HEK293 (cell line): ENCODE data around the gene CTBP2.

Source experiments
- CTCF ChIP-seq: fragments of 450-650 bp; formaldehyde crosslinking; IDR thresholded peaks from 2 replicates; pipeline ENCODE4 v1.5.1; 2016; ENCODE audit warnings: missing biosample characterization, missing genetic modification characterization
- KLF7 ChIP-seq: fragments of 450-650 bp; formaldehyde crosslinking; IDR thresholded peaks from 2 replicates; pipeline ENCODE4 v1.5.1; 2016; ENCODE audit warnings: missing biosample characterization, missing genetic modification characterization, borderline replicate concordance
- REST ChIP-seq: fragments of 450-650 bp; formaldehyde crosslinking; IDR thresholded peaks from 2 replicates; pipeline ENCODE4 v1.5.1; 2016; ENCODE audit warnings: missing biosample characterization, missing genetic modification characterization
- SALL2 ChIP-seq: fragments of 450-650 bp; formaldehyde crosslinking; IDR thresholded peaks from 2 replicates; pipeline ENCODE4 v1.5.0; 2017; ENCODE audit warnings: missing biosample characterization, mild to moderate bottlenecking, missing genetic modification characterization, borderline replicate concordance
- TRIM28 ChIP-seq: IDR thresholded peaks from 2 replicates; pipeline ENCODE4 v1.6.1; 2011; ENCODE audit warnings: low read length, control low read depth, borderline replicate concordance
- YY1 ChIP-seq: fragments of 450-650 bp; formaldehyde crosslinking; IDR thresholded peaks from 2 replicates; pipeline ENCODE4 v1.5.1; 2018; ENCODE audit warnings: missing biosample characterization, missing genetic modification characterization
- ZNF184 ChIP-seq: fragments of 450-650 bp; IDR thresholded peaks from 2 replicates; pipeline ENCODE4 v1.5.1; 2018; ENCODE audit warnings: missing biosample characterization, mild to moderate bottlenecking, missing genetic modification characterization
- ZNF433 ChIP-seq: fragments of 450-650 bp; formaldehyde crosslinking; IDR thresholded peaks from 2 replicates; pipeline ENCODE4 v1.5.1; 2016; ENCODE audit warnings: missing biosample characterization, missing genetic modification characterization, low read depth
- ZNF449 ChIP-seq: fragments of 450-650 bp; formaldehyde crosslinking; IDR thresholded peaks from 2 replicates; pipeline ENCODE4 v1.5.1; 2017; ENCODE audit warnings: missing biosample characterization, mild to moderate bottlenecking, missing genetic modification characterization, moderate library complexity
- ZNF544 ChIP-seq: fragments of 450-650 bp; formaldehyde crosslinking; IDR thresholded peaks from 2 replicates; pipeline ENCODE4 v1.5.0; 2017; ENCODE audit warnings: missing biosample characterization, missing genetic modification characterization
- ZNF561 ChIP-seq: fragments of 450-650 bp; IDR thresholded peaks from 2 replicates; pipeline ENCODE4 v1.5.1; 2018; ENCODE audit warnings: missing biosample characterization, missing genetic modification characterization, borderline replicate concordance
- ZNF629 ChIP-seq: fragments of 450-650 bp; formaldehyde crosslinking; IDR thresholded peaks from 2 replicates; pipeline ENCODE4 v1.5.1; 2017; ENCODE audit warnings: missing biosample characterization, missing genetic modification characterization
- ZSCAN18 ChIP-seq: fragments of 450-650 bp; formaldehyde crosslinking; IDR thresholded peaks from 2 replicates; pipeline ENCODE4 v1.5.1; 2016; ENCODE audit warnings: missing biosample characterization, missing genetic modification characterization
- ZSCAN30 ChIP-seq: fragments of 450-650 bp; IDR thresholded peaks from 2 replicates; pipeline ENCODE4 v1.5.1; 2018; ENCODE audit warnings: missing biosample characterization, mild to moderate bottlenecking, missing genetic modification characterization, moderate library complexity

GRCh38 chr10:125177641-125178640, 17.6 kb upstream of the CTBP2 start:
- TF ChIP-seq SALL2 (tag by site-specific recombination): no peak
- no peak for TF ChIP-seq ZNF433
- no peak for TF ChIP-seq ZSCAN18
- TF ChIP-seq ZSCAN30 (tag by site-specific recombination): no peak
- TF ChIP-seq TRIM28: no peak
- no peak for TF ChIP-seq CTCF (tag by site-specific recombination)
- no peak for TF ChIP-seq YY1 (tag by site-specific recombination)
- TF ChIP-seq ZNF561 (tag by site-specific recombination): no peak
- TF ChIP-seq ZNF629 (tag by site-specific recombination): no peak
- TF ChIP-seq REST: no peak
- no peak for TF ChIP-seq ZNF184 (tag by site-specific recombination)
- TF ChIP-seq ZNF449 (tag by site-specific recombination): no peak
- no peak for TF ChIP-seq KLF7
- TF ChIP-seq ZNF544 (tag by site-specific recombination): no peak
